ENCODE data around the gene JMY. TPM values are rescaled to one million over a fixed set of nuclear protein-coding genes. Genes with fewer than 3 reads are reported as not detected.

Gene JMY
- total RNA-seq, 2 donors from 2014 or later: 4.5 to 9.2 TPM

Other genes with a start within 250 kb of the JMY start
- gene DMGDH, start 166.5 kb upstream of the JMY start, total RNA-seq: under 1 TPM; 0.95 TPM
- 1 to 10 TPM in 1 of 2 donors, under 1 TPM in 1; 0.98 to 1.6 TPM for gene BHMT2, start 166.4 kb upstream of the JMY start, total RNA-seq
- under 1 TPM in 1 of 2 donors, not detected in 1; 0.28 TPM for gene BHMT, start 124.3 kb upstream of the JMY start, total RNA-seq